GM21381 (cell line): ENCODE results near the gene VWDE.
A peak's percentile ranks its signal among the peaks of the same experiment; 100 is the strongest.

Experiments
- ATAC-seq: cut with Tn5 transposase; IDR thresholded peaks from one replicate; pipeline ENCODE4 v1.9.1; 2021; ENCODE audit warnings: mild to moderate bottlenecking, moderate library complexity; ENCODE audit not compliant: unreplicated experiment

Gene VWDE

DNA sequence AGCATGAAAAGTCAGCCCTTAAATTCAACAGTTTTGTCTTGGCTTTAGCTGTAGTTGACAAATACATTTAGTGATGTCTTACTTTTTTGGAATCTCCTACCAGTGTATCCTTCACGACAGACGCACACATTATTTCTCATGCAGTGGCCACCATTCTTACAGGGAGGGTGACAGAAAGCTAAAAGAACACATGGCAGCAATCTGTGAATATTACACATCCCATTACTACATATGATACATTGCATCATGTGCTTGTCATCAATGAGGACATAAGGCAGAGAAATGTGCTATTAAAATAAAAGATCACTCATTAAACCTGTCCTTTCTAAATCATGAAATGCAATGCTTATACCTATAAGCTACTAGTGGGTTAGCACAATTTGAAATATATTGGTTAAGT, 66.6 kb downstream of the VWDE start:
- ATAC-seq = no peak

DNA sequence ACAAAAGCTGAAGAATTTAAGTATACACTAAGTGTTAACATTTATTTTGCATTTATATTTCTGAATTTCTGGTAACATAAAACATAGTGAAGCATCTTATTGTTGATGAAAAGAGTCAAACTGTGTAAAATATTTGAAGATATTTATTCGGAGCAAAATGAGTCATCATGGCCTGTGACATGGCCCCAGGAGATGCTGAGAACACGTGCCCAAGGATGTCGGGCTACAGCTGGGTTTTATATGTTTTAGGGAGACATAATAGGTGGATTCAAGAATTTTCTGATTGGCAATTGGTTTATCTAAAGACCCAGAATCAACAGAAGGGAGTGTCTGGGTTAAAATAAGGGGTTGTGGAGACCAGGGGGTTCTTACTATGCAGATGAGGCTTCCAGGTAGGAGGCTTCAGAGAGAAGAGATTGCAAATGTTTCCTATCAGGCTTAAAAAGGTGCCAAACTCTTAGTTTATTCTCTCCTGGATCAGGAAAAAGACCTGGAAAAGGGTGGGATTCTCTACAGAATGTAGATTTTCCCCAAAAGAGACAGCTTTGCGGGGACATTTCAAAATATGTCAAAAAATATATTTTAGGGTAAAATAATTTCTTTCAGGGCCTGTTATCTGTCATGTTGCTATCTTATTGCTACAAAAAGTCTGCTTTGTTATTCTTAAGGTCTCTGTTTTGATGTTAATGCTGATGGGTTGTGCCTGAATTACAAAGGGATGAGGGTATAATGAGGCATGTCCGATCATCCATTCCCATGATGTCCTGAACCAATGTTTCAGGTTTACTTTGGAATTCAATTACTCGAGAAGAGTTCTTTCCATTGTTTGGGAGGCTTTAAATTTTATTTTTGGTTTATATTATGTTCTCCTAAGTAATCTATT, 74.5 kb downstream of the VWDE start:
- no peak for ATAC-seq

DNA sequence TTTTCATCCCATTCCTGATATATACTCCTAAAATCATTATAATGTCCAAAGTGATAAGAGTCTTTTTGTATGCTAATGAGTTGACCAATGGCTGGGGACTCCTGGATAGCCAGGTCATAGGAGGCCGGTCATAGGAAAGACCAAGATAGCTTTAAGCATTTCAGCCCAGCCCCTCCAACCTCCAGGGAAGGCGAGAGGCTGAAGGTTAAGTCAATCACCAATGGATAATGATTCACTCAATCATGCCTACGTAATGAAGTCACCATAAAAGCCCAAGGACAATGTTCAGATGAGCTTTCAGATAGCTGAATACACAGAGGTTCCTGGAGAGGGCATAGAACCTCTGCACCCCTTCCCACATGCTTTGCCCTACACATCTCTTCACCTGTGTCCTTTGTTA, 75.7 kb downstream of the VWDE start:
- no peak for ATAC-seq

DNA sequence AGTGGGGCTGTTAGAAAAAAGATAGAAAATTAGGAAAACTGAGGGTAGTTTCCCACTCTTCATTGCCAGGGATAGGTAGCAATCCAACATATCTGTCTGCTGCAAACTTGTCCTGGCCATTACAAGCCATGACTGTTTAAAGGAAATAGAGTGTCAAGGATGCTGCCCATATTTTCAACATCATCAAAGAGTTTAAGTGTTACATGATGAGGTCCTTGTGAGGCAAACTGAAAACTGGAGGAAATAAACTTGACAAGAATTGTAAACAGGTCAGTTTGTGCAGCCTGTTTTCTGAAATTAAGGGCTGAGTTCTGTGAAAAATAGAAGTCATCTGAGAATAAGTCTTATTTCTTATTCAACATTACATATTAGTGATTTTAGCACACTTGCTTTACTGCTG, 78.0 kb downstream of the VWDE start:
- no peak for ATAC-seq

DNA sequence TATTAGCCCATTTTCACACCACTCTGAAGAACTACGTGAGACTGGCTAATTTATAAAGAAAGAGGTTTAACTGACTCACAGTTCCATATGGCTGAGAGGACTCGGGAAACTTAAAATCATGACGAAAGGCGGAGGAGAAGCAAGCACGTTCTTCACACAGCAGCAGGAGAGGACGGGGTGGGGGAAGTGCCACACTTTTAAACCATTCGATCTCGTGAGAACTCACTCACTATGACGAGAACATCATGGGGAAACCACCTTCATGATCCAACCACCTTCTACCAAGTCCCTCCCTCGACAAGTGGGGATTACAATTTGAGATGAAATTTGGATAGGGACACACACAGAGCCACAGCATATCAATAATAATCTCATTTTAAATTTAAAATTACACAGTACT, 80.2 kb downstream of the VWDE start:
- no peak for ATAC-seq

DNA sequence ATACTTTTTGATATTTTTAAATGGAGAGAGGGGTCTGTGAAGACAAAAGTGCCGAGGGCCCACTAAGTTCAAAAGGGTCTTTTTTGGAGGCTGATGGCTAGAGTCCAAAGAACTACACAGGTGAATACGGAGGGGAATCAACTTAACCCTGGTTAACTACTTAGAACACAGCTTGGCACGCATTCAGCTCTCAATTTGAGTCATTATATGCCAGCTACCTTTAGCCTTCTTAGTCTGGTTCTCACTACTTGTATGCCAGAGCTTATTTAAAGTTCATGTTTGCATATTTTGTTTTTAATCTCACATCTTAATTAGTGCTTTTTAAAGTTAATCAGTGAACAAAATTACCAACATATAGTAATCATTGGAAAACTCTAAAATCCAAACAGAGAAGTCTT, 80.8 kb downstream of the VWDE start:
- peak; percentile 50 for ATAC-seq

DNA sequence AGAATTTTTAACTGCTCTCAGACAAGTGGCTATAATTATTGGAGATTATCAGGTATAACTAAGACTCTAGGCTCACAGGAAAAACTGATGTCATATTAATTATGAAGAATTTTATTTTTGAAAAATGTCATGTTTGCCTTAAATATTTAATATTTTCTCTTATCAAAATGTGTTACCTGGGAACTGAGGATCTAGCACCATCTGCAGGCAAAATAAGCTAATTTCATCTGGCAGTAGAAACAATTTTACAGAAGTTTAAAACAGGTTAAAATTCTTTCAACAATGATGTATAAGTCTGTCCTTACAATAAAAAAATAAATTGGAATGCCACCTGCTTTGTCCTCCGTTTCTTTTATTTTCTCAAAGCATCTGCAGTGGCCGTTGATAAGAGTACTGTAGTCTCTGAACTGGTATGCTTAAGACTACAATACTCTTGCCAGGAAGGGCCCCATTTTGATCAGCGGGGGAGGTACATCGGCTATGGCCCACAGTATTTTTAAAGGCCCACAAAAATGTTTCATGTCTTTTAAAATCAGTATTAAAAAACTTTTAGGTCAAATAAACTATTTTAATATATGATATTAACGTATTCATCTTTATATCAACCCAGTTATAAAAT, 81.3 kb downstream of the VWDE start:
- no peak for ATAC-seq

DNA sequence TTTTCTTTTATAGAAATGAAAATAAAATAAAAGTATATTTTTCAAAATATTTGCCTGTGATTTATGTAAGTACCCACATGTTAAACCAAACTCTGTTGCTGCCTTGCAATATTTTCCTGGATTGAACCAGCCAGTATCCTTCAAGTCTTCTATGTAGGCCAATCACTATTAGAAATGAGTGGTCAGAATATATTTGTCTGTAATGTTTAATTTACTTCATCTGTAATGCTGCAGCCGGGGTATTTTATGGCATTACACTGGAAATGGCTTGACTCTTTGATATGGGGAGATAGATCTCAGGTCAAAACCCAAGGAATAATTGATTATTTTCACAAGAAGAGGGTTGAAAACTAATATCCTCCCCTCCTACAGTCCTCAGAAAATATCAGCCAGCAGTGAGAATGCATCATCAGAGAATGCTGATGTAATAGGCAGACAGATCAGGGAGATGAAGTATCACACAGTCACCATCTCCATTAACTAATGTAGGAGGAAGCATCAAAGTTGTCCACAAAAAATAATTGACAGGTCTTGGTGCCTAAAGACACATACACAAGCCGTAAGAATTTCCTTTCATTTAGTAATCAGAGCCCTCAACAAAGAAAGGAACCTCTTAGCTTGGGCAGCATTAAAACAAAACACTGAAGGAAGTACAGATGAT, 82.5 kb downstream of the VWDE start:
- no peak for ATAC-seq

DNA sequence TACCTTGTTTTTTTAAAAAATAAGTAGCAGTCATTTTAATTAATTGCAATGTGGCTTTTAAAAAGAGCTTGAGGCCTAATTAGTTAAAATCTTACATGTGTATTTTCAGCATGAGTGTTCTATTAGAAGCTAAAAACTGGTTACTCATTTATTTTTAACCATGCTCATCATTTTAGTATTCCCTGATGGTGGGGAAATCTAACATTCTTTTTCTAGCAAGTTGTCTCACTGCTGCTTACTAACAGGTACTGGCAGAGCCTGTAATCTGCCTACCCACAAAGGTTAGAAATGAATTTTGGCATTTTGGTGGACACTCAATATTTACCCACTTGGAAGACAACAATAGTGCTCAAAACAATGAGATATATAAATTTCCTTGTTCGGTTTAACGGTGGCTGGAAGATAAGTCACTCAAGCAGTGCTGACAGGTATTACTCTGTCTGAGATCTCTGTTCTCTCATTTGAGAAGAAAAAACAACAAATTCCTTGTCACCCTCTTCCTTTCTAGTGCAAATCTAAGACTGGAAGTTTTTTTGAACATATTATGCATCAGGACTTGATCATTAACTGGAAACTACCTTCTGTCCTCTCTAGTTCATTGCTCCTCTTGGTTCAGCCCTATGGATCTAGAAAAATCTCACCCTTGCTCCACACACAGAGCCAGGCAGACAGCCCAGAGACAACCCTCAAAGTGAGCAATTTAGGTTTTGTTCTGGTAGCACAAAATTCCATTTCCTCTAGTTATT, 83.3 kb downstream of the VWDE start:
- ATAC-seq = no peak

DNA sequence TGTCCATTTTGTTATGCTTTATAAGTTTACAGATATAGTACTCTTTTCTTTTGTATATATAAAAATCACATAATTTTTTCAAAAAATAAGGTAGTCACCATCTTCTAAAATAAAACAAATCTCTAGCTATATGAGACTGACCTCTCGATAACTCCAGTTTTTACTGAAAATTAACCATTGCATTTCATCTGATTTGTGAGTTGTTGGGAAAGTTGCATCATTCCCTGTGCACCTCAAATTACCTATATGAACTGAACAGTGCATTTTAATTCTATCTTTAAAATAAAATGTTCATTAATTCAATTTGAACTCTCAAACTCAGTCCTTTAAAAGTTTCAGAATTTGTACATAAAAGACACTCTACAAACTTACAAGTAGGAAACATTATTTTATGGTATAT, 86.0 kb downstream of the VWDE start:
- ATAC-seq = no peak

DNA sequence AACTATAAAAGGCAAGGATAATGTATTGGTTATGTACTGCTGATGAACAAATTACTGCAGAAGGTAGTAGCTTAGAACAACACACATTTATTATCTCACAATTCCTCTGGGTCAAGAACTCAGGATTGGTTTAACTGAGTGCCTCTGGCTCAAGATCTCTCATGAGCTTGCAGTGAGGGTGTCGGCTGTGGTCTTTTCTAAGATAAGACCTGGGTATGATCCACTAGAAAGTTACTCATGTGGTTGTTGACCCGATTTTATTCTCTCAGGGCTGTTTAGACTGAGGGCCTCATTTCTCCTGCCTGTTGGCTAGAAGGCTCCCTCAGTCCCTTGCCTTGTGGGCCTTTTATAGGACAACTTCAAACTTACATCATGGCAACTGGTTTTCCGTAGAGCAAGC, 86.7 kb downstream of the VWDE start:
- ATAC-seq = no peak

DNA sequence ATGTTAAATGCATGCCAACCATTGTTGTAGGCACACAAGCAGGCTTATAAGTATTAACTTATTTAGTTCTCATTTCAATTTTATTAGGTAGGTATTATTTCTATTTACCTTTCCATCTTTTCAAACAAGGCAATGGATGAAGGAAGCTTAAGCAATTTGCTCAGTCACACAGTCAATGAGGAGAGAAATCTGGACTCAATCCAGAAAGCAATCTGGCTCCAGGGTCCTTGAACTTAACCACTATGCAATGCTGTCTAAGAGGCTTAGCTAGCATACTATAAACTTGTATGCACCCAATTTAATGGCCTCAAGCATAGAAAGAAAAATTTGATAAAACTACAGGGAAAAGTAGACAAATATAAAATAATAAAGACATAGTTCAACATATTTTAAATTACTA, 88.6 kb downstream of the VWDE start:
- ATAC-seq = no peak

DNA sequence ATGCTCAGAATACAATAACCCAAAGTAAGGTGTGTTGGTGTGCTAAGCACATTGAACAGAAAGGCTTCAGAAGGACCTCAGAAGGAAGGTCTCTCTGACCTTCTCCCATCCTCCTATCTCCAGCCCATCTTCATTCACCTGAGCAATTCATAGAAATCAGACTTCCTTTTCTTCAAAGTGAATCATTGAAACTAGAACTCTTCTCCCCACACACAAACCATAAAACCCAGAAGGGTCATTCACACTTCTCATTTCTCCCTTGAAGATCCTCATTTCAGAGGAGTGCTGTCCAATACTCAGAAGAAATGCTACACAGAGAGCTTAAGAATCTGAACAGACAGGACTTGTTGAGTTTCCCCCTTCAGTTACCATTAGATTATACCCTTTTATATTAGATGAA, 89.5 kb downstream of the VWDE start:
- peak; percentile 83 for ATAC-seq

DNA sequence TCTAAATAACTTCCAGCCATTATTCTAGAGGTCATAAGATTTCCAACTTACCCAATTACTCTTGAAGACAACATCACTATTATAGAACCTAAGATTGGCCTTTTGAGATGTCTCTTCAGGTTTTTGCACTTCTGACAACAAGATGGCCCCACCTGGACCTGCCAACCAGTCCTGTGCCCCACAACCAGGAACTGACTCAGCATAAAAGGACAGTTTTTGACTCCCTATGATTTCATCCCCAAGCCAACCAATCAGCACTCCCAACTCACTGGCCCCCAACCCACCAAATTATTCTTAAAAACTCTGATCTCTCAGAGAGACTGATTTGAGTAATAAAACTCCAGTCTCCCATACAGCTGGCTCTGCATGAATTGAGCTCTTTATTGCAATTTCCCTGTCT, 98.2 kb downstream of the VWDE start:
- ATAC-seq = no peak

DNA sequence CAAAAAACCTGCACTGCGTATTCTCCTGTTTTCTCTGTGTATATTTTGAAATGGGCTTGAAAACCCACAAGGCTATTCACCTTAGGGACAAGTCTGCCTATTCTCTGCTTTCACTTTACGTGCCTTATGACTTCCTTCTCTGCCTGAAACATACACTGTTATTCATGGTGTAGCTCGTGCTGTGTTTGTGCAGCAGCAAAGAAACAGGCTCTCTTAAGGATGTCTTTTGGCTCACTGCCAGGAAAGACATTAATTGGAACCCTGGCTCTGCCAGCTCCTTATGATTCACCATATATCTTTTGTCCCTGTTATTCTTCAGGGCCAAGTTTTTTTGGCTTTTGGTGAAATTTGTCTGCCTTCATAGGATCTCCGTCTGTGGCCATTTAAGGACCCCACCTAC, 100.2 kb downstream of the VWDE start:
- no peak for ATAC-seq

DNA sequence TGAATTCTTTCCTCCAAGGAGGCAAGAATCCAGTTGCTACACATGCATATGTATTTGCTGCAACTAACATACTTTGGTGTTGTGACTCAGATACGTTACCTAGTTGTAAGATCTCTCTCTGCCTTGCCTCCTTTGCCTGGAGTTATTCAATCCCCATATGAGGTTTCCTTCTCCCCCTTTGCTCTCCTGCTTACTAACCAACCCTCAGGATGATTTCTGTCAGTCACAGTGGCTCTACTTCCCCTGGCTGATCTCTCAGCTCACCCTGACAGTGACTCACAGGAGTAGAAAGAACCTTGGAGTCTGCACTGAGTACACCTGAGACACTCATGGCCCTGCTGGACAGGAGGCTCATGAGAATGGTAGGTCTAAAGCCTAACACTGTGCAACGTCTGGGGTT, 100.6 kb downstream of the VWDE start:
- no peak for ATAC-seq

DNA sequence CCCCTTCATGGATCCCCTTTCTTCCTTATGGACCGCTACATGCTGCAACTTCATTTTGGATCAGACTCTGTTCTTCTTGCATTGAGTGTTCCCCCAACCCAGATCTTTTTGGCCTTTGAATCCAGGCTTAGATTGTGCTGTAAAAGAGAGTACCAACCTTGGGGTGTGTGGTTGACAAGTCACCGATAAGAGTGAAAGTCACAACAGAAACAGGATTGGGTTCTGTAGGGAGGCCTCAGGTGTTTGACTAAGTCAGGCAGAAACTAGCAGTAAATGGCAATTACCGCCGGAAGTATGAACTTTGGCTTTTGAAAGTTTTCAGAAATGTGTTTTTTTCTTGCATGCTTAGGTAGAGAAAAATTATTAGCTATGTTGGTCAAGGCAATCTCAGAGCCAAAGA, 103.2 kb downstream of the VWDE start:
- ATAC-seq = no peak

DNA sequence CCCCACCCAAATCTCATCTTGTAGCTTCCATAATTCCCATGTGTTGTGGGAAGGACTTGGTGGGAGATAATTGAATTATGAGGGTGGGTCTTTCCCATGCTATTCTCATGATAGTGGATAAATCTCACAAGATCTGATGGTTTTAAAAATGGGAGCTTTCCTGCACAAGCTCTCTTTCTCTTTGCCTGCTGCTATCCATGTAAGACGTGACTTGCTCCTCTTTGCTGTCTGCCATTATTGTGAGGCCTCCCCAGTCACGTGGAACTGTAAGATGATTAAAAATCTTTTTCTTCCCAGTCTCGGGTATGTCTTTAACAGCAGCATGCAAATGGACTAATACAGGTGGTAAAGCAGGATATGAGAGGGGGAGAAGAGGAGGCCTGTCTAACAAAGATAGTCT, 104.3 kb downstream of the VWDE start:
- ATAC-seq = no peak

DNA sequence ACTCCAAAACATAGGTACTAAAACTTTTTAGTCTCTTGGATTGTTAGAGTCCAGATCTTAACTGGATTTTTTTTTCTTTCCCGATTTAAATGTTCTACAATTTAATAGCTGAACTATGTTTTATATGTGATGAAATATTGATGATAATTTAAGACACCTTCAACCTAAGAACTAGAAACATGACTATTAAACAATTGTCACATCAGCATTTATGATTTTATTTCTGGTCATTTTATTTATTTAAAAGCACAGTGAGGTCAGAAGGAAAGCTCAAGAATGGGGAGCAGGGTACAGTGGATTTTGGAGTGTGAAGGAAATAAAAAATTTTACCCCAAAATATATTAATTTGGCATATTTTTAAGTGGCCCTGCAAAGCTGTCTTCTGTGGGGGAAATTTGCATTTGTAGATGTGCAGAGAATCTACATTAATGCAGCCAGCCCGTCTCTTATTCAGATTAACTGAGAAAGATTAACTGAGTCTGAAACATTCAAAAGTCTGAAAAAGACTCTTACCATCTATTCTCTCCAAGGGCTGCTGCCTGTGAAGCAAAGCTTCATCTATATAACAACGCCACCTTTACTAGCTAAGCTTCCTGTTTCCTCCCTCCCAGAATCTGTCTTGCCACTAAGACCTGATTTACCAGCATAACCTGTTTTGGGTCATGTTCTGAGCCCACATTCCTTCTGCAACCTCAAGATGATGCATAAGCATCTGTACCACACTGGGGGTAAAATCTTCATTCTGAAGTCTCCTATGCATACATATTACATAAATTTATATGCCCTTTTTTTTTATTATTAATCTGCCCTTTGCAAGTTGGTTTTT, 106.2 kb downstream of the VWDE start:
- no peak for ATAC-seq

DNA sequence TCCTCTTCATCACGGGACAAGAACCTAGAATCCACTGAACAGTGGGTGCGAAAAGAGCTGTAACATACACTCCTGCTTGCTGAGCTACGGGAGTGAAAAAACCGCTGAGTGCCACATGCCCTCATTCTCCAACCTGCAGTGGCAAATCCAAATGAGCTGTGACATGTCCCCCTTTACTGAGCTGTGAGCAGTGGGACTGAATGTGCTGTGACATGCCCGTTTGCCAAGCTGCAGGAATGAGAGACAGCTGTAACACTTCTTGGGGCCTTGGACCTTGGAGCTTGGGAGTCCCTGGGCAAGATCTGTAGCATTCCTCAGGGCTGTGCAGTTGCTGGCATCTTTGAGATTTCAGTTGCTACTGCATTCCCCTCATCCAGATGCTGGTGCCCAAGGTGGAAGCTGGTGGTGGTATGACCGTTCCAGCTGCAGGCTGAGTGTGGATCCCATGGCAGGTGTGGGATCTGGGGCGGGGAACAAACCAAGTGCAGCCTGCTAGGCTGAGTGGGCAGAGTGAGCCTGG, 107.6 kb downstream of the VWDE start:
- no peak for ATAC-seq
